H1 (cell line): ENCODE measurements around the gene FCN2. TPM values are rescaled to one million over a fixed set of nuclear protein-coding genes. Genes with fewer than 3 reads are reported as not detected.

Experiments used
- RXRA ChIP-seq: IDR thresholded peaks from 2 replicates; pipeline ENCODE4 v1.6.1; 2011; ENCODE audit warnings: low read depth, mild to moderate bottlenecking, low read length, moderate library complexity; ENCODE audit not compliant: insufficient read depth
- SP2 ChIP-seq: IDR thresholded peaks from 2 replicates; pipeline ENCODE4 v1.6.1; 2012; ENCODE audit warnings: mild to moderate bottlenecking, low read length, inconsistent platforms
- SRF ChIP-seq: IDR thresholded peaks from 2 replicates; pipeline ENCODE4 v1.6.1; 2011; ENCODE audit warnings: mild to moderate bottlenecking, low read depth, low read length, moderate library complexity
- polyA plus RNA-seq, 7 experiments: library from polyadenylated mRNA; depleted of rRNA in 3 of 7; stranded (reverse) in 5 of 7; unstranded in 2 of 7; fragments of >200 nt in 5 of 7; fragments of 200-250 nt in 2 of 7; gene quantifications; 1 replicate in 5 of 7; 2 replicates in 1 of 7; 4 replicates in 1 of 7; pipeline versions ENCODE4 v1.2.1 to v1.2.3, GENCODE V29; 2011 to 2013; ENCODE audit warnings: missing spikeins in 2 of 7, mixed read lengths in 2 of 7
- total RNA-seq: library from RNA; stranded (reverse); fragmentation: NEBNext Ultra II Directional; extraction: Animal tissue kit (Norgen Biotek cat#: 25700); gene quantifications from 2 replicates; pipeline ENCODE4 v1.2.1, GENCODE V29; 2021

Gene FCN2
- total and polyA plus RNA-seq, 2 of the 8 experiments (the other 6 are each of a cell fraction or from before 2014, with no cell fraction given) = not detected

DNA sequence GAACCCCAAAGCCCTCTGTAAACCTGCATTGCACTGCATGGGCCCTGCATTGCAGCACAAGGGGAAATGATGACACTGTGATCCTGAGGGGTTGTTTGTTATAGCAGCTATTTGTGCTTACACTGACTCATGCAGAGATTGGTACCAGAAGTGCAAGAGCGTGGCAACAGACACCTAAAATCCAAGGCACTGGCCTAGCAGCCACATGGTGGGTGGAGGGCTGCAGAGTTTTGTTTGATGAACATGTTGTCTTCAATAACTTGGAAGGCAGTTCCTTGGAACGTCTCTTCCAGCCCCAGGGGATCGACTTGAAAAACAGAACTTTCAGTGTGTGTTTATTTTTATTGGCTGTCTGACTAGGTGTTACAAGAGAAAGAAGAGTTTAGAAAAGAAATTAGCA, 14.5 kb downstream of the FCN2 start (continued):
- TF ChIP-seq RXRA (no peak), SP2 (no peak), SRF (no peak)
- TF ChIP-seq, all 59 proteins: peak for 0
